GM12873 (cell line): ENCODE measurements around the gene INHBB.

Source experiments
- TF ChIP-seq, protein P1 (sequence below): IDR thresholded peaks from 2 replicates; pipeline ENCODE4 v1.5.1; 2012; ENCODE audit warnings: low read depth, mild to moderate bottlenecking, moderate library complexity, low read length, control low read depth; ENCODE audit not compliant: insufficient read depth; ENCODE audit errors: missing control alignments

The INHBB gene

GRCh38 chr2:120354467-120354866 lies 8.5 kb downstream of the INHBB start:
- TF ChIP-seq, protein P1, sequence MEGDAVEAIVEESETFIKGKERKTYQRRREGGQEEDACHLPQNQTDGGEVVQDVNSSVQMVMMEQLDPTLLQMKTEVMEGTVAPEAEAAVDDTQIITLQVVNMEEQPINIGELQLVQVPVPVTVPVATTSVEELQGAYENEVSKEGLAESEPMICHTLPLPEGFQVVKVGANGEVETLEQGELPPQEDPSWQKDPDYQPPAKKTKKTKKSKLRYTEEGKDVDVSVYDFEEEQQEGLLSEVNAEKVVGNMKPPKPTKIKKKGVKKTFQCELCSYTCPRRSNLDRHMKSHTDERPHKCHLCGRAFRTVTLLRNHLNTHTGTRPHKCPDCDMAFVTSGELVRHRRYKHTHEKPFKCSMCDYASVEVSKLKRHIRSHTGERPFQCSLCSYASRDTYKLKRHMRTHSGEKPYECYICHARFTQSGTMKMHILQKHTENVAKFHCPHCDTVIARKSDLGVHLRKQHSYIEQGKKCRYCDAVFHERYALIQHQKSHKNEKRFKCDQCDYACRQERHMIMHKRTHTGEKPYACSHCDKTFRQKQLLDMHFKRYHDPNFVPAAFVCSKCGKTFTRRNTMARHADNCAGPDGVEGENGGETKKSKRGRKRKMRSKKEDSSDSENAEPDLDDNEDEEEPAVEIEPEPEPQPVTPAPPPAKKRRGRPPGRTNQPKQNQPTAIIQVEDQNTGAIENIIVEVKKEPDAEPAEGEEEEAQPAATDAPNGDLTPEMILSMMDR, result no peak

DNA sequence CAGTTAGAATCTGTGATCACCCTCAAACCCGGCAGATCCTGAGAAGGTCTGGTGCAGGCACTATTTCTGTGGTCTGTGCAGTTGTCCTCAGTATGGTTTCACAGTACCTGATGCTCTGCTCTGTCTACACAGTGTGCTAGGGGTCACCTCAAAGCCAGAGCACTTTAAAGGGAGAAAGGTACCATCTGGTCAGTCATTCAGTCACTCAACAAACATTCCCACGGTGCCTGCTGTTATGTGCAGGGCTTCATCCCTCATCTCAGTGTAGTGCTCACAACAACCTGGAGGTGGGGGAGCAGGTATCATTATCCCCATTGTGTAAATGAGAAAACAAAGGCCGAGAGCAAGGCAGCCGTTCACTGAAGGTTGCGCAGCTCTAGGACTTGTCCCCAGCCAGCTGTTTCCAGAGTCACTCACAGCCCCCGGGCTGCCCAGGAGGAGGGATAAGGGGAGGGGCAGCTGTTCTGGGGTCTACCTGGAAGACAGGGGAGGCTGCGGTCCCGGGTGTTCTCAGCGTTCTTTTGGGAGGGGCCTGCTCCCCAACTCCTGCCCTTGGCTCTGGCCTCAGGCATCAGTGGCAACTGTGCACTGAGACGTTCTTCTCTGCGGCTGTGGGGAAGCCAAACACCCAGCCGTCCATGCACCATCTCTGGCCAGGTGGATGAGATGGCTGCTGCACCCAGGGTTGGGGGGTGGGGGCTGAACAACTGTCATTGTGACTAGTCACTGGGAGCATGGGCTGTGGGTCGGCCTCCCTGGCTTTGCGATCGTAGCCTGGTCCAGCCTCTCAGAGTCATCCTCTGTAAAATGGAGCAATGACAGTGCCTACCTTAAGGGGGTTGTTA lies 9.2 kb downstream of the INHBB start:
- TF ChIP-seq, protein P1, result no peak

- TF ChIP-seq, protein P1, result no peak
Observed at GRCh38 chr2:120355780-120356266, 9.9 kb downstream of the INHBB start.

DNA sequence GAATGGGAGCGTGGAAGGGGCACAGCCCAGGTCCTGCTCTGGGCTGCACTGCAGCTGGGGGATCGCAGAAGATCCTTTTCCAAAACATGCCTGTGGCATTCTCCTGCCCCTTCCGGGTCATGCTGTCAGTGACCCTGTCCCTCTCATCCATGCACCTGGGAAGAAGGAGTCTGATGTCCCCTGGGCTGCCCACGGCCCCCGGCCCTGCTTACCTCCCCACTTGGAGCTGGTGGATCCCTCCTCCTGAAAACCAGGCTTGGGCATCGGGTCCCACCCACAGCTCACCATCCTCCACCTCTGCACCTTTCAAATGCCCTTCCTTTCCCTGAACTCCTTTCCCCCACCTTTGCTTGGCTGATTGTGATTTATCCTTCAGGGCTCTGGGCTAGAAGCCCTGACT lies 11.8 kb downstream of the INHBB start:
- TF ChIP-seq, protein P1, result no peak

DNA sequence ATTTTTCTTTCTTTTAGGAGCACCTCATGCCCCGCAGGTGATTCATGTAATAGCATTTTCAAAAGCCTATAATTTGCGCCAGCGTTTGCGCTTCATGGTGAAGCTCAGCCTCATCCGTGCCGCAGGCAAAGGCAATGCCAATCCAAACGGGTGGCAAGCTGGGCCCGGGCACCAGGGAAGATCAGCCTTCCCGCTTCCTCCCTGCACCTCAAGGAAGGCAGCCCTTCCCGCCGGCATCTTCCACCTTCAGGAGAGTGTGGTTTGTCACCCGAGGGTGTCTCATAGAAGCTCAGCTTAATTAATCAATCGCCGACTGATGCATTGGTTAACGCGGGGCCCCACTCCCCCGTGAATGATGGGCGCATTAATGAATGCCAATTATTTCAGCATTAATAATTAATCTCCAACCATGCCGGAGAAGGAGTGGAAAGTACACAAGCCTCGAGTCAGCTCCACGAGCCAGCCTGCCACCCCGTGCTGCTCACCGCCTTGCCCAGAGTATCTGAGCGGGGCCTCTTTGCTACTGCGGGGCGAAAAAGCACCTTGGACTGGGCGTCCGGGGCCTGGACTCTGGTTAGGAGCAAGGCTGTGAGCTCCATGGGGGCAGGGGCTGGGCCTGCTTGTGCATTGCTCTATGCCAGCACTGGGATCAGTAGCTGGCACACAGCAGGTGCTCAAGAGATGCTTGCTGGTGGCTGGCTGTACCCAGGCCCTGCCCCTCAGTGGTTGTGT lies 13.0 kb downstream of the INHBB start:
- TF ChIP-seq, protein P1, result no peak

GRCh38 chr2:120360307-120360855 lies 14.4 kb downstream of the INHBB start:
- TF ChIP-seq, protein P1, result no peak

DNA sequence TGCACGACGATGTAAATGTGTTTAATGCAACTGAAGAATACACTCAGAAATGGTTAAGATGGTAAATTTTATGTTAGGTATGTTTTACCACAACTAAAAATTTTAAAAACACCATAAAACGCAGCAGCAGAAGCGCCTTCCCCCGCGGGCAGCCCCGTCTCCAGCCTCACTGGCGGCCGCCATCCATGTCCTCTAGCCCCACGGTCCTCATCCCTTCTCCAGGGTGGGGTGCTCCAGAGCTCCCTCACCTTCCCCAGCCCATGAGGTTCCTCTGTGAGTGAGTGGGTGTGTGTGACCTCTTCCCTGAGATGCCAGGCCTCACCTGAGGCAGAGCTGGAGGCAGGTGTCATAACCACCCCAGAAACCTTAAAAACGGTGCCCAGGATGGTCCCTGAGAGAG lies 17.0 kb downstream of the INHBB start:
- TF ChIP-seq, protein P1, result no peak
